Dedifferentiated amniotic fluid mesenchymal stem cell (primary cell): ENCODE results near the gene GRID2.

Source experiments
- DNase-seq: peaks from one replicate; pipeline ENCODE4 v3.0.0-alpha.2; 2016; ENCODE audit errors: extremely low spot score

Gene GRID2

DNA sequence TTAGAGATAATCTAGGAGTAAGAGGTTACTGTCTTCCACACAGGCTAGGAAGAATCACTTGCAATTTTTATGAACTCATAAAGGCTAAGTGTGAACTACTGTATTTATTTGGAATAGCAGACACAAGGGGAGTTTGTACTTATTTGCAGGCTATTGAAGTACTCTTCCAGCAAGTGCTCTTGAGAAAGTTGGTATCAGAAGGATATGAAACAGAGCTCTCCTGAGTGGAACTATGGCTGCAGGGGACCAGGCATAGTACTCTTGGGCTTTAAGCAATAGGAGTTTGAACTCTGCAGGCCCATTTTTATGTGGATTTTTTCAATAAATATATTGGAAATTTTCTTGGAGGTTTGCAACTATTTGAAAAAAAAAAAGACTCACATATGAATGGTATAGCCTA lies 768.5 kb downstream of the GRID2 start:
- no peak for DNase-seq

DNA sequence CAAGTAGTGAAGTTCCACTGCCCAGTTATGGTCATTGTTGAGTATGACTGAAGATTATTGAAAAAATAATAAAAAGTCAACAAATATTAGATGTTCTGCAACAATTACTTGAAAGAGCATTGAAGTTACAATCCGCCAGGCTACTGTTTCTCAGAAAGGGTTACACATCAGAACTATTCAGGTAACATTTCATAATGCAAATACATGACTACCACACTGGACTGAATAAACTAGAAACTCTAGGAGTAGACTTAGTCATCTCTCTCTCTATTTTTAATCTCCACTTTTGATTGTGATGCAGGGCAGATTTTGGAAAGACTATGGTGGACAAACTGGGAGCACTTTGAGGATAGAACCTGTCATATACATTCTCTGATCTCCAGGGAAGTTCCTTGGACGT lies 776.5 kb downstream of the GRID2 start:
- DNase-seq = no peak

DNA sequence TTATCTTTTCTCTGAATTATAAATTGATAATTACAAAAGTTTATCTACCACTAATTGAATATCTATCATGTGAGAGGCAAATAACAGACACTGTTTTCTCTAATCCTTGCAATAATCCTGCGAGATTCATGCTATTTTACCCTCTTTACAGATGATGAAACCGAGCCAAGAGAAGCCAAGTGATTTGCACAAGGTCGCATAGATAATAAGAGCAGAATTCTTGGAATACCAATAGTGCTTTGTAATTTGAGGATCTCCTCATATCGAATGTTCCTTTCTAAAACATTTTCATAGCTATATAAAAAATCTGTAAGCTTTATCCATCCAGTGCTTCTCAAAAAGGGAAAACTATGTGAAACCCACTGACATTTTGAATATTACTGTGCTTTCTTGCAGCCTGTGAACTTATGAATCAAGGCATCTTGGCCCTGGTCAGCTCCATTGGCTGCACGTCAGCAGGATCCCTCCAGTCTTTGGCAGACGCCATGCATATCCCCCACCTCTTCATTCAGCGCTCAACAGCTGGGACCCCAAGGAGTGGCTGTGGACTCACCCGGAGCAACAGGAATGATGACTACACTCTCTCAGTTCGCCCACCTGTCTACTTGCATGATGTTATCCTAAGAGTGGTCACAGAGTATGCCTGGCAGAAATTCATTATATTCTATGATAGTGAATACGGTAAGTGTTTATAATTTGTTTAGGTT lies 781.0 kb downstream of the GRID2 start:
- DNase-seq = no peak

DNA sequence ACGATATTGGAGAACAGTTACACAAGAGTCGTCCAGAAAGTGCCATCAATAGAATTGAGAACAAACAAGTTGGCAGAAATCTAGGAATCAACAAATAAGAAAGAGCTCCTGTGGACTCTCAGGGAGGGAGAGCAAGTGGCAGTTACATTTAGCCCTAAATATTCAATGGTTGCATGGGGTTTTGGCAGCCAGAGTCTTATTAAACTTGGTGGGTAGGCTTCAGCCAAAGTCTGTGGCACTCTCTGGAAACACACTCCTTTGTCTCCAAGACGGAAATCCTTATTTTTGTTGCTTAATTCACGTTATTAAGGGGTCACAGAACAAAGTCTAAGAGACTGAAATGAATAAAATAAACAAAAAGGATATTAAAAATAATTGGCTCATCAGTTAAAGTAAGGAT lies 782.6 kb downstream of the GRID2 start:
- no peak for DNase-seq

DNA sequence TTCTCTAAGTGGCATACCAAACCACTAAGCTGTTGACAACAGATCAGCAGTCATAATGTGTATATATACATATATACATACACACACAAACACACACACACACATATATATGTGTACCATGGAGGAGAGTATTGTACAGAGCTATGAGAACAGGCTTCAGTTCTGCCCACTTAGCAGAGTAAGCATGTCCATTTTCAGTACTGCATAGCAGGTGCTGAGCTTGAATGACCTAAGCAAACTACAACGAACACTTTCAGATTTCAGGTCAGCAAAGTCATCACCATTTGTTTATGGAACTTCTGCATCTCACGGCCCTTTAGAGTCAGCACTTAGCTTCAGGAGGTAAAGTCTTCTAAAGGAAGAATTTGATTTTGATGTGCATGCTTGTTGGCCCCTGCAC lies 789.0 kb downstream of the GRID2 start:
- no peak for DNase-seq

DNA sequence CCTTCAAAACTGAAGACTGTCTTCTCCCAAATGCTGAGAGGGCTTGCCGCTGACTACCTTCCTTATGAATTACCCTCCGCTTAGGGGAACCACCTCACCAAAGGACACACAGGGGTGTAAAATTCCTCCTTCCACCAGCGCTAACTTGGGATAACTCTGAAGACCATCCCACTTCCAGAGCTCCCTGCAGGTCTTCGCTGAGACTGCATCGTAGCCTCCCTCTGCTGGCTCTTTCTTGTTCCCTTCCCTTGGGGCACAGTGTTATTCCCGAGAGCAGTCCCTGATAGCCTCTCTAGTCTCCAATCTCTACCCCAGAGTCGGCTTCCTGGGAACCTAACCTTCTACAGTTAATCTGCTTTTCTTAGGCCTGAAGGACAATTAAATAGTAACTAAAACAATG lies 799.3 kb downstream of the GRID2 start:
- no peak for DNase-seq

DNA sequence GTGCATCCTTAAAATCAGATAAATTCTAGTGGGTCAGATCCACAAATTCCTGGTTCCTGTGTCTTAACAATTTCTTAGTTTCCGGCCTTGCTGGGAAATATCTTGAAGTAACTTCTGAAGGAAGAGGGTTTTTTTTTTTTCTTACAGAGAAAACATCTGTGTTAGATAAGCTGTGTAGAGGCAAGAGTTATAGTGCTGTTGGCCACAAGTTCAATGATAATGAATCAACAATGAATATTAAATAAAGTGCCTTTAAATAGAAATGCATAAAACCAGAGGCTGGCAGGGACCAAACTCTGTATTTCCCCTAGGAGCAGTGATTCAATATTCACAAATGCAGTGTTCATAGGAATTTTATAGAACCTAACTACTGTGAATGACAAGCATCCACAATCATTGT lies 812.9 kb downstream of the GRID2 start:
- no peak for DNase-seq

DNA sequence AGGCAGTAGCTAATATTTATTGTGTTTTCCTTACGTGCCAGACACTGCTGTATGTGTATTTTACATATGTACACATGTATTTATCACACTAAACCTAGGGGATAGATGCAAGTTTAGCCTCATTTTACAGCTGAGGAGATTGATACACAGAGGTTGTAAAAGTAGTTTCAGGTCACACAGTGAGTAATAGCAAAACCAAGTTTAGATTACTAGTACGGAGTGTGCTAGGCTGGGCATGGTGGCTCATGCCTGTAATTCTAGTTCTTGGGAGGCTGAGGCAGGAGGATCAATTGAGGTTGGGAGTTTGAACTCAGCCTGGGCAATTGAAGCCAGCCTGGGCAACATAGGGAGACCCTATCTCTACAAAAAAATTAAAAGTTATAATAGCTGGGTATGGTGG lies 823.7 kb downstream of the GRID2 start:
- no peak for DNase-seq

DNA sequence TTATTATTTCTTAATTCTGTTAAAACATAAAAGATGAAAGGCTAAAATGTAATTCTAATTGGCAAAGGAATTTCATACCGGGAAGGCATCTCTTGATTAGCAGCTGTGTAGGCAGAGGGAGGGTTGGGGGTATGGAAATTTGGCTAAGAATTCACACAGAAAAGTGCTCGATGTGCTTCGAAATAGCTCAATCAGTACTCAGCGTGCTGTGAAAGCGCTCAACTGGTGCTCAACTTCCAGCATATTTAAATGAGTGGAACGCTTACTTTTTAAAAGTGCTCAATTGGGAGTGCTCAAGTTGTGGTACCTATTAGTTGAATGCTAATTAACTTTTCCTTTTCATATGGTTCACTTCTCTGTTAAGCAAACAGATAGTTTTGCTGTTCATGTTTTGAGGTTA lies 828.9 kb downstream of the GRID2 start:
- no peak for DNase-seq

DNA sequence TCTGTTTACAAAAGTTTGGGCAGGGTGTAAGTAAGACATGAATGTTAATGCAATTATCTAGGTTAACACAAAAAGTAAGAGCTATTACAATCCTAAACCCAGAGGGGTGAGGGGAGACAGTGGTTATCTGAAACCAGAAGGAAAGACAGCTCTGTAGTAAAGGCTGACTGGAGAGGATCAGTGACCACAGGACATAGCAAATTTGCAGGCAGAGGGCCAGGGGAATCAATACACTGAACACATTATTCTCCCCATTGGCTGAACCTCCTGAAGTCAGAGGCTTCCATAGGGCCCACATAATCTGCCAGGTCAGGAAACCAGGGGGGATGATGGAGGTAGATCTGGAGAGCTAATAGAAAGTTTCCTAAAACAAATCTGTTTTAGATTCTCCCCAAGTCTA lies 835.4 kb downstream of the GRID2 start:
- DNase-seq = no peak

DNA sequence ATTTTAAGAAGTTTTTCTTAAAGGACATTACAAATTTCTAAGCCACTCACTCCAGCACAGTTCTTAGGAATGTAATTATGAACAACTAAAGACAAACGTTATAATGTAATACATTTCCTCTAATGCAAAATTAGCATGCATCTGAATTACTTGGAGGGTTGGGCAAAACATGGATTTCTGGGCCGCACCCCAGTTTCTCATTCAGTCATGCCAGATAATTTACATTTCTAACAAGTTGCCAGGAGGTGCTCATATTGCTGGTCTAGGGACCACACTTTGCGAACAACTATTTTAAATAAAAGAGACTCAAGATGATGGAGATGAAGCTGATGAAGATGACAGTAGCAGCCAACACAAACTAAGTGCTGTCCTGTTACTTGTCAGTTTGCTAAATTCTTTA lies 840.1 kb downstream of the GRID2 start:
- DNase-seq = no peak

DNA sequence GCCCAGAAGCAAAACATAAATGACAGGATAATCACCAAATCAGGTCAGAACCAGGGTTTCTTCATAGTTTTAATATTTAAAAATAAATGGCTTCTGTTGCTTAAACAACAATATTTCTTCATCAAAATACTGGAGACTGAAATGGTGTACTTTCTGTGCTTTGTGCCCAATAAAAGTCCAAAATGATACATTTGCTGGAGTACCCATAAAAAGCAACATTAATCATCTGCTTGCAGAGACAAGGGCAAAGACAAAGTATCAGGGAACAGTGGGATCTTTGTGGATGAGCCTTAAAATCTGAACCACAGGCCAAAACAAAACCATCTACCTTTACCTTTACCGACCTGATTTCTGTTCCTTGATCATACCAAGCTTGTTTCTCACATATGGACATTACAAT lies 840.9 kb downstream of the GRID2 start:
- DNase-seq = no peak

DNA sequence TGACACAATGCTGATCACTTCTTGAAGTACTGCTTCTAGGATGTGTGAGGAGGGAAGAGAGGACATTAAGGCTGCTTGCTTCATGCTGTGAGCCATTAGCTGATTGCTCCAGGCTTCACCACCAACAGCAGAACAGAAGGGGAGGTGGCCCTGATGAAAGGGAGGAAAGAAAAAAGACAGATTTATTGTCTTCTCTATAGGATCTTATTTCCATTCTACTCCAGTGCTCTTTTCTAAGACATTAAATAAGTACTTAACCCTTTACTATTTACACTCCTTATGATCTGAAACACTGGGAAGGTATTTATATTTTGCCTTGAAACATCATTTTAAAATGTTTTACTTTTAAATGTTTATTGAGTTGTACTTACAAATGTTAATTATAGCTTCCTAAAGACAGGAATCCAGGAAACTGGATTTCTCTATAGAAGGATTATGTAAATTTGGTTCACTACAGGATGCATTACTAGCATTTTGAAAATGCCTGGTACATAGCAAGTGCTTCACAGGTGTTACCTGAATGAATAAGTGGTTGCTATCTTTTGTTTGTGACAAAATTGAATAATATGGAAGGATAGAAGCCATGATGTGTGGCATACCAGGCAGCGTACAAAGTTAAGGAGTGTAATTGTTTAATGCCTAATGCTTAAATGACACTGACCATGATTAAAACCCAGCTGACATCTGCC lies 843.9 kb downstream of the GRID2 start:
- no peak for DNase-seq

DNA sequence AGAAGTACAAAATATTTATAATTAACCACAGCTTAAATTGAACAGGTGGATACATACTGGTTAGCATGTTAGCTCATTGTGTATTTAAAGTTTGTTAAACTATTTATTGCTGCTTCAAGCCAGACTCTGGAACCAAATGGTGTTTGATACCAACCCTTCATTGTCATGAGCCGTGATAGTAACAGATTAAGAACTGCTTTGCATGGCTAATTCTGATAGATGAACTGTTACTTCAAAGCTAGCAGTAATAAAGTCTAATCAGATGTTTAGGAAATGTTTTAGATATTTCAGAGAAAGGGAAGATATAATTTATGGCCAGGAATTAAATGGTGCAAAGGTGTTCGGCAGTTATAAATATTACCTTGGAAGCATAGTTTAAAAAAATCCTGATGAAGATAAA lies 848.7 kb downstream of the GRID2 start:
- DNase-seq = no peak

DNA sequence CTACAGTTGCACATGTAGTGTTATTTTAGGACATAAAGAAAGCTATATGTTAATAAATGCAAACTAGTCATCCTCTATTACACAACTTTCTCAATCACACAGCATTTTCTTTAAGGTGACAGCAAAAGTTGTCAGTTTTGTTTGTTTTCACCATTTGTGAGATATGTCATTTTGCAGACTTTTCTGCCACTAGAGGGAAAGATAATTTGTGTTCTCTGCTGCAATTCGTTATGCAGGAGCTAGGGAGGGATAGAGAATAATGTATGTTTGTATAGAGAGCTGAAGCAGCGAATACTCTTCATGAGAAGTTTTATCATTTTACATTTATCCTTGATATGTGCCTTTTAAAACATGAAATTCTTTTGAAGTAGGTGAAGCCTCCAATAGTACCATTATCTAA lies 854.2 kb downstream of the GRID2 start:
- no peak for DNase-seq

DNA sequence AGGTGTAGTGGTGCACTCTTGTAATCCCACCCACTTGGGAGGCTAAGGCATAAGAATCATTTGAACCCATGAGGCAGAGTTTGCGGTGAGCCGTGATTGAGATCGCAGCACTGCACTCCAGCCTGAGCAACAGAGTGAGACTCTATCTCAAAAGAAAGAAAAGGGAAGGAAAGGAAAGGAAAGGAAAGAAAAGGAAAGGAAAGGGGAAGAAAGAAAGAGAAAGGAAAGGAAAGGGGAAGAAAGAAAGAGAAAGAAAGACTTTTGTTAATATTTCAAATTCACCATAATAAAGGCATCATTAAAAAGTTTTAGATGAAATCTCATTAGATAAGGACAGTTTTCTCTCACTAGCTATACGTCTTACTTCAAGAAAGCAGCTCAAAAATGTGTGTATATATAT lies 864.3 kb downstream of the GRID2 start:
- no peak for DNase-seq

DNA sequence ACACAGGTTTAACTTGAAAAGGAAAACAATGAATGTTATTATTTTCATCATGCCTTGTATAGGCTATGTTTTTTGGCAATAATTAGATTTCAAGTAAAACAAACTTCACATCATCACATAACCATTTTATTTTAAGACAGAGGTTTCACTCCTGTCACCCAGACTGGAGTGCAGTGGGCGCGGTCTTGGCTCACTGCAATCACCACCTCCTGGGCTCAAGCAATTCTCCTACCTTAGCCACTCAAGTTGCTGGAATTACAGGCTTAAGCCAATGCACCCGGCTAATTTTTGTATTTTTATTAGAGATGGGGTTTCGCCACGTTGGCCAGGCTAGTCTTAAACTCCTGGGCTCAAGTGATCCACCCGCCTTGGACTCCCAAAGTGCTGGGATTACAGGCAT lies 866.2 kb downstream of the GRID2 start:
- DNase-seq = no peak

DNA sequence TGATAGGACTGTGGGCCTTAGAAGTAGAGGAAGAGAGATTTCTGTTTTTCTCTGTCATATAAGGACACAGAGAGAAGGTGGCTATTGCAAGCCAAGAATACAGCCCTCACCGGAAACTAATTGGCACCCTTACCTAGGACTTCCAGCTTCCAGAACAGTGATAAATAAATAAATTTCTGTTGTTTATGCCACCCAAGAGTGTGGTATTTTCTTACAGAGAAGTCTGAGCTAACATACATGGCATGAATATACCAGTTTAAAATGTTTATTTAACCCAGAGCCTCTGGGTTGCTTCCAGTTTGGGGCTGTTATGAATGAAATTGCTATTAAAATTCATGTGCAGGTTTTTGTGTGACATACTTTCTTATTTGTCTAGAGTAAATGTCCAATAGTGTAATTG lies 870.8 kb downstream of the GRID2 start:
- DNase-seq = no peak

DNA sequence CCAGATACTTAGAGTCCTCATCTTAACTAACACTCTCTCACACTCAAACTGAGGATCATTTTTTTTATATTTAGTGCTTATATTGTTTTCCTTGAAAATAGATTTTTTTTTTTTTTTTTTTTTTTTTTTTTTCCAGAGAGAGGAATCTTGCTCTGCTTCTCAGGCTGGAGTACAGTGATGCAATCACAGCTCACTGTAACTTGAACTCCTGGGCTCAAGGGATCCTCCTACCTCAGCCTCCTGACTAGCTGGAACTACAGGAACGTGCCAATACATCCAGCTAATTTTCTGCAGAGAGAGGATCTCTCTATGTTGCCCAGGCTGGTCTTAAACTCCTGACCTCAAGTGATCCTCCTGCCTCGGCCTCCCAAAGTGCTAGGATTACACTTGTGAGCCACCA lies 874.5 kb downstream of the GRID2 start:
- DNase-seq = no peak

DNA sequence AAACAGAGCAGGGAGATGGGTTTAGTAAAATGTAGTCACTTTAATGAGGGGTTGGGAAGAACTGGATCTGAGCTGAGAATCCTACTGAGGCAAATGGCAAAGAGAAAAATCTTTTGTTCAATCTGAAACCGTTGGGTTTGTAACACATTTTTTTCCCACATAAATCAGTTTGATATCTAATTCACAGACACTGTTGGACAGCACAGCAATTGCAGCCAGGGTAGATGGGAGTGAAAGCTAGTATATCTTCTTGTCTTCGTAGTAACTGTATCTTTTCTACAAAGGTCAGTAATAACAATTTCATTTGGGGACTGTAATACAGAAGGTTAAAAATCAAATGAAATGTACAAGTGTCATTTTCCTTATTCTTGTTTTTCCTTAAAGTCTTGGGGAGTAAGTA lies 875.3 kb downstream of the GRID2 start:
- no peak for DNase-seq

DNA sequence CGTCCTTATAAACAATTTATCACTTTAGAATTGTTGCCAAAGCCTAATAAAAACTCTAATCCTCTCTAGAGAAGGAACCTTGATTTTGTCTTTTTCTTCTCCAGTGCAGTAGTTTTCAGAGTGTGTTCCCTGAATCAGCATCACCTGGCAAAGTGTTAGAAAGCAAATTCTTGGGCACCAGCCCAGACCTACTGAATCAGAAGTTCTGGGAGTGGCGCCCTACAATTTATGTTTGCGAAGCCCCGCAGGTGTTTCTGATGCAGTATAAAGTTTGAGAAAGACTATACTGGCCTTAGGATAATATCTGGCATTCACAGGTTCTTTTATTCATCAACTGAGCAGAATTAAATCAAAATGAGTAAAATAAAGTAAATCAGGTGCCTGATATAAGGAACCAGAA lies 879.0 kb downstream of the GRID2 start:
- DNase-seq = no peak

DNA sequence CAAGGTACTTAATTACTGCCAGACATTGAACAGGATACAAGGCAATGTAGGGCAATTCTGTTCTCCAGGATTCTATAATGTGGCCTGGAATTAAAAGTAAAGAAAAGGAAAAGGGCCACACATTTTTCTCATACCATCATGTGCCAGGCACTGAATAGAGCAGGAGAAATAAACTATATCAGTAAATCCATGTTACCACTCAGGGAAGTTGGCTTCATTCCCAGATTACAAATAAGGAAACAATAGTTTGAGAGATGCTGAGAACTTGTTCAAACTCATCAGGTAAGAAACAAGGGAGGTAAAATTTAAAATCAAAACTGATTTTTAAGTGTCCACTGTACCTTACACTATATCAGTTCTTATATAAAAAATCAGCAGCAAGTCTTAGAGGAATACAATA lies 879.8 kb downstream of the GRID2 start:
- DNase-seq = no peak

DNA sequence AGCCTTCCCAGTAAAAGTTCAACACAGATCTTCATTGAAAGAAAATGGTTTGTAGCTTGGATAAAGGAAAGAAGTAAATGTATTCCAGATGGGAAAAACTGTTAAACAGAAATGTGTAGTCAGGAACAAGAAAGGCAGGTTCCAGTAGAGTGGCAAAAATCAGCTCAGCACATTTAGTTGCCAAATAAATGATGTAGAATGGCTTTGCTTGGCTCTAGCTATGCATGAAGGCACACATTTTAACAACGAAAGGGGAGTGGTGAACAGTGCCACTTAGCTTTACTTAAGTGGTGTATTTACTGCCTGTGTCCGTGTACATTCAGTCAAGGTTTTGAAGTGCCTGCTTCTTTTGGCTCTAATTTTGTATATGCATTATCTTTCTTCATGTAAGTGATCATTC lies 880.3 kb downstream of the GRID2 start:
- no peak for DNase-seq

DNA sequence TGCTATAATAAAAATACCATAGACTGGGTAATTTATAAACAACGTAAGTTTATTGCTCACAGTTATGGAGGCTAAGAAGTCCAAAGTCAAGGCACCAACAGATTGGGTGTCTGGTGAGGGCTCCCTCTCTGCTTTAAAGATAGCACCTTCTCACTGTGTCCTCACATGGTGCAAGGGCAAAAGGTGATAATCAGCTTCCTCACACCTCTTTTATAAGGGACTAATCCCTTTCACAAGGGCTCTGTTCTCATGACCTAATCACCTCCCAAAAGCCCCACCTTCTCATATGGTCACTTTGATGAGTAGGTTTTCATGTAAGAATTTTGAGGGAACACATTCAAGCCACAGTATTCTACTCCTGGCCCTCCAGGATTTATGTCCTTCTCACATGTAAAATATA lies 883.1 kb downstream of the GRID2 start:
- no peak for DNase-seq
